ENCODE measurements around the gene CSMD2.

CSMD2 gene

GRCh38 chr1:33465316-33465715, 699.7 kb downstream of the CSMD2 start:
- DNase-seq: no peak

GRCh38 chr1:33464552-33464951, 700.5 kb downstream of the CSMD2 start:
- DNase-seq: no peak
